ENCODE data around the gene AFDN.

DNA sequence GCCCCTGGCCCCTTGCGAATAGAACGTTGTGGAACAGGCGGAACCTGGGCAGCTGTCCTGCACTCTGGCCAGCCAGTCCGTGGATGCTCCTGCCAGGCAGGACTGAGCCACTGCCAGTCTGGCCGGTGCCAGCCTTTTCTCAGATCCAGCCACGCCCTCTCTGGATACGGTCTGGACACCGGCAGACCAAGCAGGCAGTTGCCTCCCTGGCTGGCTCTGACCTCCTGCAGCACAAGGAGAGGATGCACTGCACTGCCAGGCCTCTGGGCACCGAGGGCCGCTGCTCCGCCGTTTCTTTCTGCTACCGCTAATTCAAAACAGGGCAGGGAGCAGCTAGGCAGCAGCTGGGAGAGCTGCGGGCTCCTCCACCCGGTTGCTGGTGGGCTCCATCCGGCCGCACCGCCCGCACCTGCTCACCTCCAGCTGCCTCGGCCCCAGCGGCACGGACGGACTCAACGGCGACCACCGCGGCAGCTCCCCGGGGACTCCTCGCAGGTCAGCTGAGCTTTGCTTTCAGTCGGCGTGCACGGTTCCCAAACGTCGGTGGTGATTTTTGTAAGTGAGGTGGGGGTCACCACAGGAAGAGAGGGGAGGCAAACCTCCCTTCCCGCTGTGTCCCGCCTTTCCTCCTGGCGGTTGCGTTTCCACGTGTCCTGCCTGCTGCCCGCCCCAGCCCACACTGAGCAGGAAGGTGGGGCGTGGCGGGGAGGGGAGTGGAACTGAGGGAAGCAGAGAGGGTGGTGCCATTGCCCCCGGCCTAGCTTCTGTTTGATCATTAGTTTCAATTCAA is 30.3 kb upstream of the AFDN start:
- no peak for TF ChIP-seq GATA3 (IDR thresholded peaks at IDR 0.05; ENCODE audit: low read depth, low read length)
- no peak for TF ChIP-seq GATA2 (IDR thresholded peaks at IDR 0.05; ENCODE audit: low read depth, low read length)

Data from SH-SY5Y (cell line).